ENCODE results near the gene LYST. TPM values are rescaled to one million over a fixed set of nuclear protein-coding genes. Genes with fewer than 3 reads are reported as not detected.
A peak's percentile ranks its signal among the peaks of the same experiment; 100 is the strongest.

LYST gene
- total and polyA plus RNA-seq, 2 donors (not counting 1 experiment from before 2014, with no cell fraction given) = 7.5 to 50.2 TPM

- no peak overlapping the region for H3K4me2 ChIP-seq (ENCODE audit: extremely low read depth, insufficient read depth, low read length)
- H3K27me3 ChIP-seq (ENCODE audit: control insufficient read depth, insufficient read depth, low read length) = no peaks in the 10 kb centered on the region
- no peak overlapping the region for H2AFZ ChIP-seq (ENCODE audit: low read length)
- TF ChIP-seq EZH2 (IDR thresholded peaks at IDR 0.05; ENCODE audit: low read length, missing control alignments) = no peak
- TF ChIP-seq CTCF (conservative IDR thresholded peaks at IDR 0.05 in 1 of 2, IDR thresholded peaks at IDR 0.05 in 1 of 2; ENCODE audit: low read depth in 1 of 2, low read length in 2 of 2) = peak in 1 of 2 donors; percentile 40
- H3K4me3 ChIP-seq (replicated peaks in 1 of 4; ENCODE audit: control extremely low read depth in 1 of 4, insufficient read depth in 1 of 4, low read depth in 3 of 4, low read length in 4 of 4) = no peak overlapping the region
- H3K79me2 ChIP-seq (ENCODE audit: control insufficient read depth, insufficient read depth, low read length) = no peaks in the 10 kb centered on the region
- no peak overlapping the region for H3K9ac ChIP-seq (ENCODE audit: insufficient read depth, low read length)
- no peaks in the 10 kb centered on the region for H3K9me3 ChIP-seq (ENCODE audit: control insufficient read depth, insufficient read depth, low read depth, low read length)
- no peaks in the 10 kb centered on the region for H4K20me1 ChIP-seq (ENCODE audit: control insufficient read depth, extremely low read depth, insufficient read depth, low read length)
- DNase-seq (ENCODE audit: low read depth in 2 of 2) = peak; percentile 55 to 74
- H3K27ac ChIP-seq (ENCODE audit: insufficient read depth, low read length) = no peak overlapping the region
- peaks cover 5% of the 10 kb centered on the region for H3K4me1 ChIP-seq (ENCODE audit: control insufficient read depth, extremely low read depth, insufficient read depth, low read length)
- no peaks in the 10 kb centered on the region for H3K36me3 ChIP-seq (ENCODE audit: control insufficient read depth, insufficient read depth, low read length)
These were observed 83.4 kb downstream of the LYST start for GRCh38 chr1:235783148-235783776.

- H3K4me2 ChIP-seq (ENCODE audit: extremely low read depth, insufficient read depth, low read length) = no peak overlapping the region
- H4K20me1 ChIP-seq (ENCODE audit: control insufficient read depth, extremely low read depth, insufficient read depth, low read length) = no peaks in the 10 kb centered on the region
- H3K27ac ChIP-seq (ENCODE audit: insufficient read depth, low read length) = no peak overlapping the region
- no peak overlapping the region for H3K4me3 ChIP-seq (replicated peaks in 1 of 4; ENCODE audit: control extremely low read depth in 1 of 4, insufficient read depth in 1 of 4, low read depth in 3 of 4, low read length in 4 of 4)
- no peak overlapping the region for H3K9ac ChIP-seq (ENCODE audit: insufficient read depth, low read length)
- no peaks in the 10 kb centered on the region for H3K27me3 ChIP-seq (ENCODE audit: control insufficient read depth, insufficient read depth, low read length)
- no peaks in the 10 kb centered on the region for H3K36me3 ChIP-seq (ENCODE audit: control insufficient read depth, insufficient read depth, low read length)
- H2AFZ ChIP-seq (ENCODE audit: low read length) = no peak overlapping the region
- no peaks in the 10 kb centered on the region for H3K79me2 ChIP-seq (ENCODE audit: control insufficient read depth, insufficient read depth, low read length)
- H3K4me1 ChIP-seq (ENCODE audit: control insufficient read depth, extremely low read depth, insufficient read depth, low read length) = peaks cover 5% of the 10 kb centered on the region
- no peaks in the 10 kb centered on the region for H3K9me3 ChIP-seq (ENCODE audit: control insufficient read depth, insufficient read depth, low read depth, low read length)
- peak in 1 of 2 donors; percentile 46 for DNase-seq (ENCODE audit: low read depth in 2 of 2)
- no peak for TF ChIP-seq EZH2 (IDR thresholded peaks at IDR 0.05; ENCODE audit: low read length, missing control alignments)
- TF ChIP-seq CTCF (conservative IDR thresholded peaks at IDR 0.05 in 1 of 2, IDR thresholded peaks at IDR 0.05 in 1 of 2; ENCODE audit: low read depth in 1 of 2, low read length in 2 of 2) = no peak
These were observed 84.1 kb downstream of the LYST start for GRCh38 chr1:235782601-235783000.

GRCh38 chr1:235781807-235782206 is 84.9 kb downstream of the LYST start:
- peaks cover 5% of the 10 kb centered on the region for H3K4me1 ChIP-seq (ENCODE audit: control insufficient read depth, extremely low read depth, insufficient read depth, low read length)
- no peaks in the 10 kb centered on the region for H3K27me3 ChIP-seq (ENCODE audit: control insufficient read depth, insufficient read depth, low read length)
- H3K36me3 ChIP-seq (ENCODE audit: control insufficient read depth, insufficient read depth, low read length) = no peaks in the 10 kb centered on the region
- no peak overlapping the region for H3K9ac ChIP-seq (ENCODE audit: insufficient read depth, low read length)
- H4K20me1 ChIP-seq (ENCODE audit: control insufficient read depth, extremely low read depth, insufficient read depth, low read length) = no peaks in the 10 kb centered on the region
- no peaks in the 10 kb centered on the region for H3K9me3 ChIP-seq (ENCODE audit: control insufficient read depth, insufficient read depth, low read depth, low read length)
- H3K79me2 ChIP-seq (ENCODE audit: control insufficient read depth, insufficient read depth, low read length) = no peaks in the 10 kb centered on the region
- H3K4me3 ChIP-seq (replicated peaks in 1 of 4; ENCODE audit: control extremely low read depth in 1 of 4, insufficient read depth in 1 of 4, low read depth in 3 of 4, low read length in 4 of 4) = no peak overlapping the region
- TF ChIP-seq EZH2 (IDR thresholded peaks at IDR 0.05; ENCODE audit: low read length, missing control alignments) (no peak), CTCF (conservative IDR thresholded peaks at IDR 0.05 in 1 of 2, IDR thresholded peaks at IDR 0.05 in 1 of 2; ENCODE audit: low read depth in 1 of 2, low read length in 2 of 2) (no peak)
- no peak overlapping the region for H3K4me2 ChIP-seq (ENCODE audit: extremely low read depth, insufficient read depth, low read length)
- H3K27ac ChIP-seq (ENCODE audit: insufficient read depth, low read length) = no peak overlapping the region
- peak in 1 of 2 donors; percentile 2 for DNase-seq (ENCODE audit: low read depth in 2 of 2)
- H2AFZ ChIP-seq (ENCODE audit: low read length) = no peak overlapping the region

Measured in fibroblast of lung (primary cell).